GM23338 (cell line): ENCODE measurements around the gene ZNF787.

Experiments used
- CREB1 ChIP-seq: fragments of 250-450 bp; sonication (Bioruptor Pico); IDR thresholded peaks from 2 replicates; pipeline ENCODE4 v1.5.0; 2020; ENCODE audit warnings: low read depth, mild to moderate bottlenecking, moderate library complexity
- CTCF ChIP-seq, 2 experiments: fragments of 200-600 bp in 1 of 2; sonication (generic) in 1 of 2; conservative IDR thresholded peaks; 2 replicates each; pipeline versions ENCODE4 v1.5.1 to v1.6.1; 2016 to 2017; ENCODE audit warnings: antibody characterized with exemption in 2 of 2, low read depth in 2 of 2, mild to moderate bottlenecking in 2 of 2, moderate library complexity in 1 of 2

DNA sequence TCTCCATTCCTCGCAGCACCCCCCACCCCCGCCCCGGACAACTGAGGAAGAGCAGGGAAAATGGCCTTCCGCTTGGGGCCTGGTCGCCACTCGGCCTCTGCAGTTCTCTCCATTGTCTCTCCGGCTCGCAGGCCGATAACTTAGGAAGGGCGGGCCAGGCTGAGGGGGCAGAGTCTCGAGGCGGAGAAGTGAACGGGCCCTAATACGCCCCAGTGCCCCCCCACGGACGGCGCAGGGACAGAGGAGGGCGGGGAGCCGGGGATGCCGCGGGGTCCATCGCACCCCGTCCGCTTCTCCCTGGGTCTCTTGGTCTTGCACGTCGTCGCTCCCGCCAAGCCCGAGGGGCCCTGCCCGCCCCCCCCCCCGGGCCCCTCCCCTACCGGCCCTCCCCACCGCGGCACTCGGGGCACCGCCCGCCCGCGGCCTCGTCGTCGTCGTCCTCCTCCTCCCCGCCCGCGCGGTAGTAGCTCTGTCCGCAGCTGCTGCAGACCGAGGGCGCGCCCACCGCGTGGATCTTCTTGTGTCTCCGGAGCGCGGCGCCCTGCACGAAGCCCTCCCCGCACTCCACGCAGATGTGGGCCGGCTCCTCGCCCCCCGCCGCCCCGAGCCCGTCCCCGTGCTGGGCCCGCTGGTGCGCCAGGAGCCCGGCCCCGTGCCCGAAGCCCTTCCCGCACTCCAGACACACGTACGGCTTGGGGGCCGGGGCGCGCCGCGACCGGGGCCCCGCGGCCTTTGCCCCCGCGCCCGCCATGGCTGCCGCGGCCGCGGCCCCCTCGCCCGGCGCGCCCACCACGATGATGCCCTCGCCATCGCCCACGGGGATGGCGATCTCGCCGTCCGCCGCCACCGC, 33.2 kb downstream of the ZNF787 start:
- TF ChIP-seq CREB1 (CRISPR knock-in tag) (no peak), CTCF (conservative IDR thresholded peaks at IDR 0.05; ENCODE audit: low read depth in 2 of 2) (no peak)
